PFSK-1 (cell line): ENCODE data around the gene TMEM89.

Experiments used
- POLR2AphosphoS5 ChIP-seq: IDR thresholded peaks from 2 replicates; pipeline ENCODE4 v1.6.1; 2012; ENCODE audit warnings: low read depth, mild to moderate bottlenecking, control low read depth, low read length, moderate library complexity
- SIN3A ChIP-seq: IDR thresholded peaks from 2 replicates; pipeline ENCODE4 v1.6.1; 2012; ENCODE audit warnings: mild to moderate bottlenecking, low read length, moderate library complexity, borderline replicate concordance; ENCODE audit not compliant: insufficient read depth
- TAF1 ChIP-seq: IDR thresholded peaks from 2 replicates; pipeline ENCODE4 v1.6.1; 2012; ENCODE audit warnings: low read length, control low read depth, borderline replicate concordance; ENCODE audit not compliant: insufficient read depth
- TF ChIP-seq, protein P1 (sequence below), 2 experiments: IDR thresholded peaks; 2 replicates each; pipeline versions ENCODE4 v1.6.1 to v1.8.0; 2011 to 2012; ENCODE audit warnings: low read depth in 2 of 2, low read length in 2 of 2, control low read depth in 1 of 2, inconsistent platforms in 1 of 2, mild to moderate bottlenecking in 1 of 2, moderate library complexity in 1 of 2; ENCODE audit not compliant: insufficient read depth in 1 of 2

DNA sequence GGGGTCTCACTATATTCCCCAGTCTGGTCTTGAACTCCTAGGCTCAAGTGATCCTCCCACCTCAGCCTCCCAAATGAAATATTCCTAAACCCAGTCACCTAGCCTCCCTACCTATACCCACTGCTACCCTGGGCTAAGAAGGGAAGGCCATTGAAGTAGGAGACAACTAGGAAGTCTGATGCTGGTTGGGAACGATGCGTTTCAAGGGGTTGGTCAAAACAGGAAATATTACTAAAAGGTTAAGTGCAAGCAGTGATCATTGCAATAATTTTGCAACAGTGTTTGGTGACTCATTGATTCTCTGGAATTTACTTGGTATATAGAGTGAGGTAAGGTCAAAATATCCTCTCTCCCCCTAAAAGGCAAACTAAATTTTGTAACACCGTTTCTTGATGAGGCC, 7.5 kb downstream of the TMEM89 start:
- TF ChIP-seq POLR2AphosphoS5 (no peak), SIN3A (no peak), TAF1 (no peak)
- TF ChIP-seq, protein P1, sequence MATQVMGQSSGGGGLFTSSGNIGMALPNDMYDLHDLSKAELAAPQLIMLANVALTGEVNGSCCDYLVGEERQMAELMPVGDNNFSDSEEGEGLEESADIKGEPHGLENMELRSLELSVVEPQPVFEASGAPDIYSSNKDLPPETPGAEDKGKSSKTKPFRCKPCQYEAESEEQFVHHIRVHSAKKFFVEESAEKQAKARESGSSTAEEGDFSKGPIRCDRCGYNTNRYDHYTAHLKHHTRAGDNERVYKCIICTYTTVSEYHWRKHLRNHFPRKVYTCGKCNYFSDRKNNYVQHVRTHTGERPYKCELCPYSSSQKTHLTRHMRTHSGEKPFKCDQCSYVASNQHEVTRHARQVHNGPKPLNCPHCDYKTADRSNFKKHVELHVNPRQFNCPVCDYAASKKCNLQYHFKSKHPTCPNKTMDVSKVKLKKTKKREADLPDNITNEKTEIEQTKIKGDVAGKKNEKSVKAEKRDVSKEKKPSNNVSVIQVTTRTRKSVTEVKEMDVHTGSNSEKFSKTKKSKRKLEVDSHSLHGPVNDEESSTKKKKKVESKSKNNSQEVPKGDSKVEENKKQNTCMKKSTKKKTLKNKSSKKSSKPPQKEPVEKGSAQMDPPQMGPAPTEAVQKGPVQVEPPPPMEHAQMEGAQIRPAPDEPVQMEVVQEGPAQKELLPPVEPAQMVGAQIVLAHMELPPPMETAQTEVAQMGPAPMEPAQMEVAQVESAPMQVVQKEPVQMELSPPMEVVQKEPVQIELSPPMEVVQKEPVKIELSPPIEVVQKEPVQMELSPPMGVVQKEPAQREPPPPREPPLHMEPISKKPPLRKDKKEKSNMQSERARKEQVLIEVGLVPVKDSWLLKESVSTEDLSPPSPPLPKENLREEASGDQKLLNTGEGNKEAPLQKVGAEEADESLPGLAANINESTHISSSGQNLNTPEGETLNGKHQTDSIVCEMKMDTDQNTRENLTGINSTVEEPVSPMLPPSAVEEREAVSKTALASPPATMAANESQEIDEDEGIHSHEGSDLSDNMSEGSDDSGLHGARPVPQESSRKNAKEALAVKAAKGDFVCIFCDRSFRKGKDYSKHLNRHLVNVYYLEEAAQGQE (IDR thresholded peaks at IDR 0.05; ENCODE audit: insufficient read depth in 1 of 2, low read depth in 2 of 2, low read length in 2 of 2) = no peak
